Endothelial cell of umbilical vein (primary cell): Measurements from ENCODE around the gene NOTCH1. TPM values are rescaled to one million over a fixed set of nuclear protein-coding genes. Genes with fewer than 3 reads are reported as not detected.

Source experiments
- BruUV-seq: library from RNA; stranded (reverse); fragments of 400-500 nt; replicated peaks from 2 replicates; lab custom pipeline; 2021; lab: Mats Ljungman, UMichigan
- CTCF ChIA-PET: fragments of 300-600, 350-600 bp; sonication (Branson Sonifier 250); formaldehyde crosslinking; loops from one replicate; lab custom pipeline; 2021; ENCODE audit warnings: antibody characterized with exemption, inconsistent platforms; lab: Charles Lee
- POLR2A ChIA-PET: fragments of 300-600, 350-600 bp; sonication (Branson Sonifier 250); formaldehyde crosslinking; loops from one replicate; lab custom pipeline; 2021; ENCODE audit warnings: antibody characterized with exemption, inconsistent platforms; lab: Charles Lee
- DNase-seq: peaks from one replicate; pipeline ENCODE4 v3.0.0-alpha.2; 2011; ENCODE audit warnings: low read depth, low spot score
- FAIRE-seq: peaks from 2 replicates; lab custom pipeline; 2011; peaks lifted over from hg19 to GRCh38; lab: Jason Lieb, UNC
- H2AFZ ChIP-seq: 2 replicates; pipeline ENCODE4 v1.6.0; 2012; ENCODE audit warnings: low read depth, low read length, control low read depth, inconsistent platforms
- H3K27ac ChIP-seq: 2 replicates; pipeline ENCODE4 v1.5.1; 2011; ENCODE audit warnings: low read depth, mild to moderate bottlenecking, control low read depth, low read length, moderate library complexity; ENCODE audit not compliant: insufficient read depth
- H3K27me3 ChIP-seq, 2 experiments: 2 replicates each; pipeline versions ENCODE4 v1.6.0 to v1.6.1; 2011; ENCODE audit warnings: low read length in 2 of 2, mixed read lengths in 1 of 2; ENCODE audit not compliant: control insufficient read depth in 2 of 2, insufficient read depth in 2 of 2
- H3K36me3 ChIP-seq, 2 experiments: 2 replicates in 1 of 2; 3 replicates in 1 of 2; pipeline ENCODE4 v1.5.1; 2011; ENCODE audit warnings: low read length in 2 of 2, mild to moderate bottlenecking in 1 of 2, moderate library complexity in 1 of 2; ENCODE audit not compliant: control insufficient read depth in 2 of 2, insufficient read depth in 2 of 2; ENCODE audit errors: extremely low read depth in 1 of 2
- H3K4me1 ChIP-seq: 3 replicates; pipeline ENCODE4 v1.5.1; 2011; ENCODE audit warnings: mild to moderate bottlenecking, low read length; ENCODE audit not compliant: control insufficient read depth, insufficient read depth; ENCODE audit errors: extremely low read depth
- H3K4me2 ChIP-seq: 2 replicates; pipeline ENCODE4 v1.6.1; 2011; ENCODE audit warnings: low read length, control low read depth, mixed read lengths; ENCODE audit not compliant: insufficient read depth
- H3K4me3 ChIP-seq, 3 experiments: fragments of 200-600 bp in 1 of 3; sonication (generic), shearing (Covaris generic) in 1 of 3; replicated peaks in 1 of 3; 2 replicates each; pipeline ENCODE4 v1.5.1; 2011 to 2016; ENCODE audit warnings: control low read depth in 3 of 3, low read length in 3 of 3, mild to moderate bottlenecking in 2 of 3, inconsistent platforms in 1 of 3, low read depth in 1 of 3, moderate library complexity in 1 of 3; ENCODE audit not compliant: insufficient read depth in 1 of 3
- H3K79me2 ChIP-seq: 2 replicates; pipeline ENCODE4 v1.6.0; 2012; ENCODE audit warnings: low read length, inconsistent platforms; ENCODE audit not compliant: control insufficient read depth, insufficient read depth
- H3K9ac ChIP-seq: replicated peaks from 2 replicates; pipeline ENCODE3; 2011; ENCODE audit warnings: low read length, control low read depth; ENCODE audit not compliant: insufficient read depth; ENCODE audit errors: extremely low read depth
- H3K9me1 ChIP-seq: replicated peaks from 3 replicates; pipeline ENCODE4 v1.6.0; 2011; ENCODE audit warnings: mild to moderate bottlenecking, low read length; ENCODE audit not compliant: control insufficient read depth, insufficient read depth; ENCODE audit errors: extremely low read depth
- H3K9me3 ChIP-seq: replicated peaks from 2 replicates; pipeline ENCODE4 v1.5.1; 2012; ENCODE audit warnings: low read length, inconsistent platforms; ENCODE audit not compliant: control insufficient read depth, insufficient read depth
- H4K20me1 ChIP-seq: replicated peaks from 2 replicates; pipeline ENCODE3; 2011; ENCODE audit warnings: mild to moderate bottlenecking, low read length; ENCODE audit not compliant: control insufficient read depth, insufficient read depth; ENCODE audit errors: extremely low read depth
- CTCF ChIP-seq, 2 donors: IDR thresholded peaks; 1 replicate in 1 of 2; 2 replicates in 1 of 2; pipeline ENCODE4 v1.5.1; 2011; ENCODE audit warnings: low read length in 2 of 2, mild to moderate bottlenecking in 2 of 2, moderate library complexity in 2 of 2, control low read depth in 1 of 2, inconsistent platforms in 1 of 2, low read depth in 1 of 2; ENCODE audit not compliant: insufficient read depth in 1 of 2; ENCODE audit errors: extremely low read depth in 1 of 2
- EZH2 ChIP-seq: IDR thresholded peaks from 2 replicates; pipeline ENCODE4 v1.6.1; 2012; ENCODE audit warnings: borderline replicate concordance, low read depth, mild to moderate bottlenecking, moderate library complexity, low read length, inconsistent platforms; ENCODE audit not compliant: severe bottlenecking
- FOS ChIP-seq: IDR thresholded peaks from 2 replicates; pipeline ENCODE4 v1.6.1; 2011; ENCODE audit warnings: mild to moderate bottlenecking, low read length, moderate library complexity, borderline replicate concordance; ENCODE audit not compliant: insufficient read depth
- GATA2 ChIP-seq: IDR thresholded peaks from 2 replicates; pipeline ENCODE4 v1.7.0; 2011; ENCODE audit warnings: low read depth, mild to moderate bottlenecking, moderate library complexity, mixed read lengths, low read length; ENCODE audit not compliant: insufficient read length, insufficient read depth
- JUN ChIP-seq: IDR thresholded peaks from 2 replicates; pipeline ENCODE4 v1.6.1; 2011; ENCODE audit warnings: borderline replicate concordance, low read depth; ENCODE audit not compliant: insufficient read length, insufficient read depth
- MAX ChIP-seq: IDR thresholded peaks from 2 replicates; pipeline ENCODE4 v1.6.1; 2011; ENCODE audit not compliant: insufficient read depth, insufficient read length
- MYC ChIP-seq: IDR thresholded peaks from one replicate; pipeline ENCODE4 v1.6.1; 2011; ENCODE audit warnings: mild to moderate bottlenecking, low read depth, low read length
- POLR2A ChIP-seq: IDR thresholded peaks from 2 replicates; pipeline ENCODE4 v1.6.1; 2012; ENCODE audit warnings: low read depth, mild to moderate bottlenecking, control low read depth, low read length
- POLR2AphosphoS5 ChIP-seq: IDR thresholded peaks from 2 replicates; pipeline ENCODE4 v1.6.1; 2012; ENCODE audit warnings: low read depth, mild to moderate bottlenecking, control low read depth, low read length, moderate library complexity; ENCODE audit not compliant: insufficient read depth
- dilution Hi-C: fragments of 300-500 bp; cut with MboI; formaldehyde crosslinking; loops from one replicate; pipeline ENCODE4 v1.15.0; 2019; ENCODE audit warnings: low sequenced_read_pairs; ENCODE audit not compliant: extremely low pct_ligation_motif_present
- intact Hi-C: fragments of 100-400 bp; cut with micrococcal nuclease; formaldehyde crosslinking; loops from one replicate; pipeline ENCODE4 v1.10.0; 2022
- polyA plus RNA-seq, 4 experiments: library from polyadenylated mRNA; depleted of rRNA in 3 of 4; stranded (reverse) in 3 of 4; unstranded in 1 of 4; fragments of >200 nt; gene quantifications; 2 replicates each; pipeline versions ENCODE4 v1.2.1 to v1.2.3, GENCODE V29; 2011 to 2012; ENCODE audit warnings: missing spikeins in 1 of 4
- total RNA-seq: library from RNA; stranded (reverse); gene quantifications from 2 replicates; pipeline ENCODE4 v1.2.3, GENCODE V29; 2021

NOTCH1 gene
- total and polyA plus RNA-seq, 2 donors (not counting 3 experiments of a cell fraction or from before 2014, with no cell fraction given), result 31.7 to 153 TPM

GRCh38 chr9:136499071-136499934 lies 46.5 kb downstream of the NOTCH1 start:
- dilution Hi-C loops (no loop called here), intact Hi-C loops (no loop called here)
- no peak overlapping the region for H2AFZ ChIP-seq
- peaks cover 7% of the 10 kb centered on the region for H3K79me2 ChIP-seq
- no peaks in the 10 kb centered on the region for H3K27me3 ChIP-seq
- no TSS peak for BruUV-seq
- TF ChIP-seq FOS, result no peak
- no peak for TF ChIP-seq MAX
- TF ChIP-seq GATA2, result no peak
- TF ChIP-seq POLR2A, result no peak
- TF ChIP-seq JUN, result no peak
- no peak for TF ChIP-seq MYC
- no peak for TF ChIP-seq POLR2AphosphoS5
- no peak for TF ChIP-seq CTCF (IDR thresholded peaks at IDR 0.05; ENCODE audit: extremely low read depth in 1 of 2, insufficient read depth in 1 of 2, low read depth in 1 of 2, low read length in 2 of 2)
- TF ChIP-seq EZH2, result no peak
- peaks cover 2% of the 10 kb centered on the region for H4K20me1 ChIP-seq
- H3K9ac ChIP-seq, result no peak overlapping the region
- CTCF ChIA-PET, result interaction anchor here (0.9 to 2.0 kb wide), 3 partner anchors 14 to 132 kb away, joined by 3 to 5 read pairs (median 3); no protein-coding TSS in a partner anchor
- no peaks in the 10 kb centered on the region for H3K9me3 ChIP-seq
- H3K27ac ChIP-seq, result no peak overlapping the region
- FAIRE-seq, result no peak
- H3K4me3 ChIP-seq, result no peak overlapping the region
- H3K9me1 ChIP-seq, result no peaks in the 10 kb centered on the region
- no peaks in the 10 kb centered on the region for H3K4me1 ChIP-seq
- POLR2A ChIA-PET, result no interaction called here
- no peak overlapping the region for H3K4me2 ChIP-seq
- DNase-seq, result no peak
- H3K36me3 ChIP-seq, result peaks cover 35 to 81% of the 10 kb centered on the region in 2 experiments
